WTC11 (cell line): ENCODE measurements around the gene RPH3AL. TPM values are rescaled to one million over a fixed set of nuclear protein-coding genes. Genes with fewer than 3 reads are reported as not detected.

Experiments
- ATAC-seq: fragments of 200-7000 bp; cut with Tn5 transposase; 2 replicates; pipeline ENCODE4 v1.10.0; 2021; ENCODE audit warnings: mild to moderate bottlenecking, moderate library complexity
- CTCF ChIA-PET: fragments of 300-600 bp; sonication (Branson Sonifier 250); formaldehyde crosslinking; loops from one replicate; lab custom pipeline; 2021; ENCODE audit warnings: antibody characterized with exemption; lab: Charles Lee
- POLR2A ChIA-PET: fragments of 350-600 bp; sonication (Branson Sonifier 250); formaldehyde crosslinking; loops from one replicate; lab custom pipeline; 2021; ENCODE audit warnings: antibody characterized with exemption; lab: Charles Lee
- DNase-seq: peaks from one replicate; pipeline ENCODE4 v3.0.0; 2021; ENCODE audit warnings: low spot score
- H3K27ac Mint-ChIP-seq: 2 replicates; pipeline ENCODE4 v1.8.0; 2021; ENCODE audit warnings: mixed read lengths
- H3K27me3 Mint-ChIP-seq: 2 replicates; pipeline ENCODE4 v1.8.0; 2021; ENCODE audit warnings: low read depth, mild to moderate bottlenecking, moderate library complexity, mixed read lengths
- H3K36me3 Mint-ChIP-seq: 2 replicates; pipeline ENCODE4 v1.8.0; 2021; ENCODE audit warnings: mixed read lengths
- H3K4me1 Mint-ChIP-seq: 2 replicates; pipeline ENCODE4 v1.8.0; 2022; ENCODE audit warnings: mixed read lengths
- H3K4me3 Mint-ChIP-seq: 2 replicates; pipeline ENCODE4 v1.8.0; 2021; ENCODE audit warnings: mild to moderate bottlenecking, moderate library complexity, mixed read lengths
- H3K9me3 Mint-ChIP-seq: 2 replicates; pipeline ENCODE4 v1.8.0; 2021; ENCODE audit warnings: mixed read lengths
- AFF4 ChIP-seq: sonication (generic); formaldehyde crosslinking; IDR thresholded peaks from 2 replicates; pipeline ENCODE4 v1.8.1; 2023; ENCODE audit warnings: mild to moderate bottlenecking, missing genetic modification reagents, borderline replicate concordance
- ARID4B ChIP-seq: sonication (generic); formaldehyde crosslinking; IDR thresholded peaks from 2 replicates; pipeline ENCODE4 v1.8.0; 2023; ENCODE audit warnings: missing genetic modification reagents, mild to moderate bottlenecking, borderline replicate concordance
- ELF4 ChIP-seq: sonication (generic); formaldehyde crosslinking; IDR thresholded peaks from 2 replicates; pipeline ENCODE4 v1.8.1; 2022; ENCODE audit warnings: low read depth, mild to moderate bottlenecking, moderate library complexity, missing genetic modification reagents
- FOXK1 ChIP-seq: sonication (generic); formaldehyde crosslinking; IDR thresholded peaks from 2 replicates; pipeline ENCODE4 v1.8.0; 2022; ENCODE audit warnings: mild to moderate bottlenecking, moderate library complexity, missing genetic modification reagents
- GABPB1 ChIP-seq: sonication (generic); formaldehyde crosslinking; IDR thresholded peaks from 2 replicates; pipeline ENCODE4 v1.8.1; 2023; ENCODE audit warnings: mild to moderate bottlenecking, missing genetic modification reagents
- NR1H2 ChIP-seq: sonication (generic); formaldehyde crosslinking; IDR thresholded peaks from 2 replicates; pipeline ENCODE4 v1.9.0; 2021; ENCODE audit warnings: mild to moderate bottlenecking, moderate library complexity, missing genetic modification reagents
- SOX15 ChIP-seq: fragments of 250-450 bp; sonication (Bioruptor Pico); IDR thresholded peaks from 2 replicates; pipeline ENCODE4 v1.9.0; 2021; ENCODE audit warnings: mild to moderate bottlenecking
- ZBTB43 ChIP-seq: sonication (generic); formaldehyde crosslinking; IDR thresholded peaks from 2 replicates; pipeline ENCODE4 v1.8.1; 2023; ENCODE audit warnings: mild to moderate bottlenecking, missing genetic modification reagents
- ZNF281 ChIP-seq: sonication (generic); formaldehyde crosslinking; IDR thresholded peaks from 2 replicates; pipeline ENCODE4 v1.8.0; 2023; ENCODE audit warnings: mild to moderate bottlenecking, missing genetic modification reagents
- ZNF425 ChIP-seq: fragments of 250-450 bp; sonication (Bioruptor Pico); conservative IDR thresholded peaks from 2 replicates; pipeline ENCODE4 v1.9.0; 2021; ENCODE audit warnings: mild to moderate bottlenecking
- ZNF532 ChIP-seq: fragments of 250-450 bp; sonication (Bioruptor Pico); IDR thresholded peaks from 2 replicates; pipeline ENCODE4 v1.9.0; 2021; ENCODE audit warnings: mild to moderate bottlenecking, borderline replicate concordance
- total RNA-seq: library from RNA; stranded (reverse); gene quantifications from 3 replicates; pipeline ENCODE4 v1.2.3, GENCODE V29; 2021

The RPH3AL gene
- total RNA-seq, 1 experiment from 2014 or later: 2.0 TPM

GRCh38 chr17:376936-377863 lies 24.6 kb upstream of the RPH3AL start:
- H3K9me3 Mint-ChIP-seq: peaks cover 5% of the 10 kb centered on the region
- DNase-seq: no peak
- no peak overlapping the region for H3K4me3 Mint-ChIP-seq
- ChIA-PET CTCF (interaction anchor here (0.7 to 0.8 kb wide), 2 partner anchors 7 to 621 kb away, joined by 3 read pairs; no protein-coding TSS in a partner anchor), POLR2A (no interaction called here)
- H3K36me3 Mint-ChIP-seq: peaks cover 5% of the 10 kb centered on the region
- H3K27me3 Mint-ChIP-seq: peaks cover 7% of the 10 kb centered on the region
- H3K27ac Mint-ChIP-seq: no peak overlapping the region
- peaks cover 9% of the 10 kb centered on the region for H3K4me1 Mint-ChIP-seq
- ATAC-seq: no peak
- TF ChIP-seq ZBTB43 (CRISPR knock-in tag): no peak
- TF ChIP-seq ARID4B (CRISPR knock-in tag): no peak
- TF ChIP-seq ELF4 (CRISPR knock-in tag): no peak
- TF ChIP-seq GABPB1 (CRISPR knock-in tag): peak; percentile 72
- no peak for TF ChIP-seq ZNF532

- no peak for DNase-seq
- TF ChIP-seq NR1H2 (no peak), SOX15 (no peak), ZNF281 (CRISPR knock-in tag) (no peak), AFF4 (no peak), ZNF425 (CRISPR knock-in tag) (no peak), FOXK1 (no peak)
Observed at GRCh38 chr17:373613-374230, 21.1 kb upstream of the RPH3AL start.

More at GRCh38 chr17:373613-374230, 21.1 kb upstream of the RPH3AL start:
- peaks cover 5% of the 10 kb centered on the region for H3K36me3 Mint-ChIP-seq
- CTCF ChIA-PET: no interaction called here
- H3K27ac Mint-ChIP-seq: no peak overlapping the region
- H3K9me3 Mint-ChIP-seq: peaks cover 5% of the 10 kb centered on the region
- peak; percentile 39; the same call in 1 of the 2 replicates for ATAC-seq
- H3K4me3 Mint-ChIP-seq: no peak overlapping the region
- peaks cover 7% of the 10 kb centered on the region for H3K4me1 Mint-ChIP-seq
- POLR2A ChIA-PET: no interaction called here
- H3K27me3 Mint-ChIP-seq: no peaks in the 10 kb centered on the region
